ENCODE measurements around the gene BCCIP. TPM values are rescaled to one million over a fixed set of nuclear protein-coding genes. Genes with fewer than 3 reads are reported as not detected.

The BCCIP gene
- total and polyA plus RNA-seq, 2 donors (not counting 1 experiment from before 2014, with no cell fraction given): 10.5 to 40.7 TPM

- POLR2A ChIA-PET: no interaction called here
- H3K4me3 Mint-ChIP-seq: no peak overlapping the region
- H3K27me3 Mint-ChIP-seq: no peaks in the 10 kb centered on the region
- Histone ChIP-seq H3K9me3 (ENCODE audit: control extremely low read depth in 1 of 3, control insufficient read depth in 2 of 3, insufficient read depth in 1 of 3, low read length in 2 of 3) (no peaks in the 10 kb centered on the region), H3K27ac (ENCODE audit: low read length in 2 of 2) (no peak overlapping the region), H4K20me1 (ENCODE audit: control insufficient read depth, insufficient read depth, low read length, poor library complexity, severe bottlenecking) (no peaks in the 10 kb centered on the region), H3K4me1 (ENCODE audit: control insufficient read depth in 2 of 2, insufficient read depth in 2 of 2, low read length in 2 of 2) (no peaks in the 10 kb centered on the region), H3K4me3 (ENCODE audit: control extremely low read depth in 1 of 5, extremely low read depth in 1 of 5, insufficient read depth in 1 of 5, low read depth in 2 of 5, low read length in 4 of 5) (no peak overlapping the region), H3K9ac (ENCODE audit: low read length) (no peak overlapping the region), H3K36me3 (replicated peaks in 1 of 2; ENCODE audit: control extremely low read depth in 1 of 2, control insufficient read depth in 1 of 2, extremely low read depth in 1 of 2, insufficient read depth in 2 of 2, low read length in 1 of 2) (peaks cover 10 to 42% of the 10 kb centered on the region in 2 experiments), H2AFZ (ENCODE audit: insufficient read depth, low read depth, low read length, poor library complexity, severe bottlenecking) (no peak overlapping the region), H3K4me2 (replicated peaks; ENCODE audit: low read depth, low read length, poor library complexity, severe bottlenecking) (no peak overlapping the region), H3K79me2 (ENCODE audit: control insufficient read depth, insufficient read depth, low read length) (no peaks in the 10 kb centered on the region), H3K27me3 (replicated peaks in 1 of 4; ENCODE audit: control extremely low read depth in 1 of 4, control insufficient read depth in 3 of 4, insufficient read depth in 4 of 4, low read length in 3 of 4) (no peaks in the 10 kb centered on the region)
- CTCF ChIA-PET: interaction anchor here (0.6 kb wide), 1 partner anchor 72 kb away, joined by 4 read pairs; no protein-coding TSS in a partner anchor
- DNase-seq (no peak), ATAC-seq (ENCODE audit: low read depth) (no peak)
- H3K9me3 Mint-ChIP-seq (ENCODE audit: insufficient read depth): no peaks in the 10 kb centered on the region
- H3K4me1 Mint-ChIP-seq: no peaks in the 10 kb centered on the region
- TF ChIP-seq CTCF (IDR thresholded peaks at IDR 0.05) (no peak), EZH2 (IDR thresholded peaks at IDR 0.05; ENCODE audit: borderline replicate concordance, insufficient read depth, low read depth, low read length, poor library complexity, severe bottlenecking) (no peak)
- intact Hi-C loops (cut with micrococcal nuclease): no loop called here
- H3K27ac Mint-ChIP-seq: no peak overlapping the region
- WGBS (ENCODE audit: insufficient coverage): 90% methylated on average over 8 of the region's 8 CpGs
Observed at GRCh38 chr10:125795637-125796190, 27.6 kb upstream of the BCCIP start.

- Histone ChIP-seq H3K9me3 (ENCODE audit: control extremely low read depth in 1 of 3, control insufficient read depth in 2 of 3, insufficient read depth in 1 of 3, low read length in 2 of 3) (no peaks in the 10 kb centered on the region), H3K4me1 (ENCODE audit: control insufficient read depth in 2 of 2, insufficient read depth in 2 of 2, low read length in 2 of 2) (no peaks in the 10 kb centered on the region), H3K27ac (ENCODE audit: low read length in 2 of 2) (no peak overlapping the region), H3K4me2 (replicated peaks; ENCODE audit: low read depth, low read length, poor library complexity, severe bottlenecking) (no peak overlapping the region), H3K4me3 (ENCODE audit: control extremely low read depth in 1 of 5, extremely low read depth in 1 of 5, insufficient read depth in 1 of 5, low read depth in 2 of 5, low read length in 4 of 5) (no peak overlapping the region), H4K20me1 (ENCODE audit: control insufficient read depth, insufficient read depth, low read length, poor library complexity, severe bottlenecking) (no peaks in the 10 kb centered on the region), H3K9ac (ENCODE audit: low read length) (no peak overlapping the region), H3K27me3 (replicated peaks in 1 of 4; ENCODE audit: control extremely low read depth in 1 of 4, control insufficient read depth in 3 of 4, insufficient read depth in 4 of 4, low read length in 3 of 4) (no peaks in the 10 kb centered on the region), H2AFZ (ENCODE audit: insufficient read depth, low read depth, low read length, poor library complexity, severe bottlenecking) (no peak overlapping the region), H3K36me3 (replicated peaks in 1 of 2; ENCODE audit: control extremely low read depth in 1 of 2, control insufficient read depth in 1 of 2, extremely low read depth in 1 of 2, insufficient read depth in 2 of 2, low read length in 1 of 2) (peaks cover 6 to 41% of the 10 kb centered on the region in 2 experiments), H3K79me2 (ENCODE audit: control insufficient read depth, insufficient read depth, low read length) (no peaks in the 10 kb centered on the region)
- no peaks in the 10 kb centered on the region for H3K9me3 Mint-ChIP-seq (ENCODE audit: insufficient read depth)
- no peaks in the 10 kb centered on the region for H3K4me1 Mint-ChIP-seq
- H3K27me3 Mint-ChIP-seq: no peaks in the 10 kb centered on the region
- ATAC-seq (ENCODE audit: low read depth) (no peak), DNase-seq (no peak)
- no peak overlapping the region for H3K27ac Mint-ChIP-seq
- WGBS (ENCODE audit: insufficient coverage): 89% methylated on average over 7 of the region's 8 CpGs
- ChIA-PET CTCF (interaction anchor here (0.9 kb wide), 1 partner anchor 30 kb away, joined by 3 read pairs; no protein-coding TSS in a partner anchor), POLR2A (no interaction called here)
- H3K4me3 Mint-ChIP-seq: no peak overlapping the region
- intact Hi-C loops (cut with micrococcal nuclease): no loop called here
- TF ChIP-seq CTCF (IDR thresholded peaks at IDR 0.05) (no peak), EZH2 (IDR thresholded peaks at IDR 0.05; ENCODE audit: borderline replicate concordance, insufficient read depth, low read depth, low read length, poor library complexity, severe bottlenecking) (no peak)
Observed at GRCh38 chr10:125797424-125797823, 25.9 kb upstream of the BCCIP start.

Data from B cell (primary cell).